ENCODE measurements around the gene CMSS1. TPM values are rescaled to one million over a fixed set of nuclear protein-coding genes. Genes with fewer than 3 reads are reported as not detected.
"Not testable (repeated sequence)": the region's sequence is repeated elsewhere in the genome, so short reads cannot be mapped to it uniquely, and the experiment has no call there.

The CMSS1 gene
- total RNA-seq, 1 donor from 2014 or later, result 8.2 TPM

- no peak for FAIRE-seq
Measured at GRCh38 chr3:99810403-99810802, 7.3 kb upstream of the CMSS1 start.

GRCh38 chr3:99817047-99817436 lies 620 bp upstream of the CMSS1 start:
- DNase-seq (ENCODE audit: low spot score in 2 of 2), result peak in 1 of 2 donors; percentile 16
- no peak for FAIRE-seq

More at GRCh38 chr3:99810403-99810802, 7.3 kb upstream of the CMSS1 start:
- DNase-seq (ENCODE audit: low spot score in 2 of 2), result no peak

- FAIRE-seq (no peak), DNase-seq (ENCODE audit: low spot score in 2 of 2) (no peak)
Measured at GRCh38 chr3:99818818-99819217, 1.2 kb downstream of the CMSS1 start.

- no peak for FAIRE-seq
- DNase-seq (ENCODE audit: low spot score in 2 of 2), result no peak
Measured at GRCh38 chr3:99823723-99824711, 6.4 kb downstream of the CMSS1 start.

GRCh38 chr3:99825004-99825640 lies 7.5 kb downstream of the CMSS1 start:
- DNase-seq (ENCODE audit: low spot score in 2 of 2) (no peak), FAIRE-seq (no peak)

- DNase-seq (ENCODE audit: low spot score in 2 of 2), result no peak
- FAIRE-seq, result no peak
Measured at GRCh38 chr3:99829844-99830243, 12.2 kb downstream of the CMSS1 start.

GRCh38 chr3:99833617-99834205 lies 16.0 kb downstream of the CMSS1 start:
- DNase-seq (ENCODE audit: low spot score in 2 of 2), result no peak
- no peak for FAIRE-seq

- DNase-seq (ENCODE audit: low spot score in 2 of 2) (no peak), FAIRE-seq (no peak)
Measured at GRCh38 chr3:99834211-99834957, 16.7 kb downstream of the CMSS1 start.

GRCh38 chr3:99836681-99837080 lies 19.0 kb downstream of the CMSS1 start:
- DNase-seq (ENCODE audit: low spot score in 2 of 2) (no peak), FAIRE-seq (no peak)

GRCh38 chr3:99837715-99838114 lies 20.1 kb downstream of the CMSS1 start:
- DNase-seq (ENCODE audit: low spot score in 2 of 2) (no peak), FAIRE-seq (no peak)

- DNase-seq (ENCODE audit: low spot score in 2 of 2) (no peak), FAIRE-seq (no peak)
Measured at GRCh38 chr3:99838755-99839154, 21.1 kb downstream of the CMSS1 start.

GRCh38 chr3:99839613-99840012 lies 22.0 kb downstream of the CMSS1 start:
- DNase-seq (ENCODE audit: low spot score in 2 of 2) (no peak), FAIRE-seq (no peak)

- FAIRE-seq, result not testable (repeated sequence)
Measured at GRCh38 chr3:99841949-99842348, 24.3 kb downstream of the CMSS1 start.

GRCh38 chr3:99842826-99843589 lies 25.3 kb downstream of the CMSS1 start:
- no peak for FAIRE-seq
- DNase-seq (ENCODE audit: low spot score in 2 of 2), result peak in 1 of 2 donors; percentile 12

More at GRCh38 chr3:99841949-99842348, 24.3 kb downstream of the CMSS1 start:
- not testable (repeated sequence) for DNase-seq (ENCODE audit: low spot score in 2 of 2)

GRCh38 chr3:99843590-99844258 lies 26.1 kb downstream of the CMSS1 start:
- FAIRE-seq, result no peak

GRCh38 chr3:99845331-99845730 lies 27.7 kb downstream of the CMSS1 start:
- no peak for FAIRE-seq
- no peak for DNase-seq (ENCODE audit: low spot score in 2 of 2)

More at GRCh38 chr3:99843590-99844258, 26.1 kb downstream of the CMSS1 start:
- DNase-seq (ENCODE audit: low spot score in 2 of 2), result no peak

- no peak for DNase-seq (ENCODE audit: low spot score in 2 of 2)
- no peak for FAIRE-seq
Measured at GRCh38 chr3:99845999-99846398, 28.3 kb downstream of the CMSS1 start.

- FAIRE-seq, result no peak
- DNase-seq (ENCODE audit: low spot score in 2 of 2), result no peak
Measured at GRCh38 chr3:99846477-99847160, 29.0 kb downstream of the CMSS1 start.
